ENCODE measurements around the gene DUSP9.

Gene DUSP9

DNA sequence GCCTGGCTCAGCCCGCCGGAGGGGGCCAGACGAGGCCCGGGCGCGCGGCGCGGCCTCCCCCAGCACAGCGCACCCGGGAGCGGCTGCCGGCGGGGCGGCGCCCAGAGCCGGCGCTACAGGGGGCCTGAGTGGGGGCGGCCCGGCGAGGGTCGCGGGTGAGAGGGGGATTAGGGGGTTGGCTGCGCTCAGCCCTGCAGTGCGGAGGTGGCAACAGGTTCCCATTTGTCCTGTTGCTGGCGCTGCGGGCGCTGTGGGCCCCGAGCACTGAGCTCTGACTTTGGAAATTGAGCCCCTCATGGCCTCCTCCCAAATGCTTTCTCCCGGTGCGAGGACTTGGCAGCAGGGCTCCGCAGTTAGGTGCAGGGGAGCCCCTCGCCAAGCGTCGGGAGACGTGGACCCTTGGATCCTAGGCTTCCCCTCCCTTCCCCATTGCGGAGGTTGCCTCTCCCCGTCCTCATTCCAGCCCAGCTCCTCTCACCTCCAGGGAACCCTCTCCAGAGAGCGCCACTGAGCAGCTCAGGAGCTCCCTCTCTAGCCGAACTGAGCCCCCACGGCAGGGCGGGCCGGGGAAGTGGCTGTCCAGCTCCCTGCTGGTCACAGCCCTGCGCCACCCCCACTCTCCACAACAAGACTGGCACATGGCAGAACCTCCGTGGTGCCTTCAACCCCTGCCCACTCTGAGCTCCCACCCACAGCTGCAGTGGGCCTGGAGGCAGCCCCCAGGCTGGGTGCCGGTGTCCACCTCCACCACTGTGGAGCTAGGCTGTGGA, 2.5 kb upstream of the DUSP9 start (continued):
- TF ChIP-seq ZNF518A (tag by site-specific recombination; conservative IDR thresholded peaks at IDR 0.05; ENCODE audit: low read depth) (no peak), SP2 (tag by site-specific recombination; IDR thresholded peaks at IDR 0.05) (no peak), ZNF266 (tag by site-specific recombination; IDR thresholded peaks at IDR 0.05; ENCODE audit: low read depth) (no peak), HOXC10 (CRISPR knock-in tag; IDR thresholded peaks at IDR 0.05) (no peak), ZSCAN18 (tag by site-specific recombination; IDR thresholded peaks at IDR 0.05) (no peak), IKZF3 (tag by site-specific recombination; IDR thresholded peaks at IDR 0.05) (no peak), ZFP69B (tag by site-specific recombination; IDR thresholded peaks at IDR 0.05) (peak; percentile 71; the same call in 1 of the 2 replicates), ZNF623 (tag by site-specific recombination; IDR thresholded peaks at IDR 0.05) (no peak), ZNF510 (tag by site-specific recombination; IDR thresholded peaks at IDR 0.05; ENCODE audit: insufficient replicate concordance) (no peak), ZSCAN23 (tag by site-specific recombination; IDR thresholded peaks at IDR 0.05) (no peak), ZNF664 (tag by site-specific recombination; IDR thresholded peaks at IDR 0.05) (no peak), ZNF335 (tag by site-specific recombination; conservative IDR thresholded peaks at IDR 0.05) (no peak; the same call in 1 of the 2 replicates), ZNF416 (tag by site-specific recombination; IDR thresholded peaks at IDR 0.05) (no peak), TCF7L2 (IDR thresholded peaks at IDR 0.05; ENCODE audit: borderline replicate concordance, low read depth, low read length) (no peak), KLF8 (tag by site-specific recombination; IDR thresholded peaks at IDR 0.05) (no peak), ZIC2 (tag by site-specific recombination; IDR thresholded peaks at IDR 0.05) (0 out of 2 replicates have a peak, but pooled peaks have one; percentile 36), ZNF391 (tag by site-specific recombination; IDR thresholded peaks at IDR 0.05; ENCODE audit: borderline replicate concordance, low read depth) (no peak), ZNF366 (tag by site-specific recombination; conservative IDR thresholded peaks at IDR 0.05) (no peak), ZNF23 (tag by site-specific recombination; IDR thresholded peaks at IDR 0.05; ENCODE audit: borderline replicate concordance) (no peak), OSR2 (tag by site-specific recombination; IDR thresholded peaks at IDR 0.05) (no peak)
- TF ChIP-seq, protein P1, sequence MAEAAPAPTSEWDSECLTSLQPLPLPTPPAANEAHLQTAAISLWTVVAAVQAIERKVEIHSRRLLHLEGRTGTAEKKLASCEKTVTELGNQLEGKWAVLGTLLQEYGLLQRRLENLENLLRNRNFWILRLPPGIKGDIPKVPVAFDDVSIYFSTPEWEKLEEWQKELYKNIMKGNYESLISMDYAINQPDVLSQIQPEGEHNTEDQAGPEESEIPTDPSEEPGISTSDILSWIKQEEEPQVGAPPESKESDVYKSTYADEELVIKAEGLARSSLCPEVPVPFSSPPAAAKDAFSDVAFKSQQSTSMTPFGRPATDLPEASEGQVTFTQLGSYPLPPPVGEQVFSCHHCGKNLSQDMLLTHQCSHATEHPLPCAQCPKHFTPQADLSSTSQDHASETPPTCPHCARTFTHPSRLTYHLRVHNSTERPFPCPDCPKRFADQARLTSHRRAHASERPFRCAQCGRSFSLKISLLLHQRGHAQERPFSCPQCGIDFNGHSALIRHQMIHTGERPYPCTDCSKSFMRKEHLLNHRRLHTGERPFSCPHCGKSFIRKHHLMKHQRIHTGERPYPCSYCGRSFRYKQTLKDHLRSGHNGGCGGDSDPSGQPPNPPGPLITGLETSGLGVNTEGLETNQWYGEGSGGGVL (tag by site-specific recombination; IDR thresholded peaks at IDR 0.05), result peak; percentile 54; the same call in 1 of the 2 replicates
- TF ChIP-seq, protein P2, sequence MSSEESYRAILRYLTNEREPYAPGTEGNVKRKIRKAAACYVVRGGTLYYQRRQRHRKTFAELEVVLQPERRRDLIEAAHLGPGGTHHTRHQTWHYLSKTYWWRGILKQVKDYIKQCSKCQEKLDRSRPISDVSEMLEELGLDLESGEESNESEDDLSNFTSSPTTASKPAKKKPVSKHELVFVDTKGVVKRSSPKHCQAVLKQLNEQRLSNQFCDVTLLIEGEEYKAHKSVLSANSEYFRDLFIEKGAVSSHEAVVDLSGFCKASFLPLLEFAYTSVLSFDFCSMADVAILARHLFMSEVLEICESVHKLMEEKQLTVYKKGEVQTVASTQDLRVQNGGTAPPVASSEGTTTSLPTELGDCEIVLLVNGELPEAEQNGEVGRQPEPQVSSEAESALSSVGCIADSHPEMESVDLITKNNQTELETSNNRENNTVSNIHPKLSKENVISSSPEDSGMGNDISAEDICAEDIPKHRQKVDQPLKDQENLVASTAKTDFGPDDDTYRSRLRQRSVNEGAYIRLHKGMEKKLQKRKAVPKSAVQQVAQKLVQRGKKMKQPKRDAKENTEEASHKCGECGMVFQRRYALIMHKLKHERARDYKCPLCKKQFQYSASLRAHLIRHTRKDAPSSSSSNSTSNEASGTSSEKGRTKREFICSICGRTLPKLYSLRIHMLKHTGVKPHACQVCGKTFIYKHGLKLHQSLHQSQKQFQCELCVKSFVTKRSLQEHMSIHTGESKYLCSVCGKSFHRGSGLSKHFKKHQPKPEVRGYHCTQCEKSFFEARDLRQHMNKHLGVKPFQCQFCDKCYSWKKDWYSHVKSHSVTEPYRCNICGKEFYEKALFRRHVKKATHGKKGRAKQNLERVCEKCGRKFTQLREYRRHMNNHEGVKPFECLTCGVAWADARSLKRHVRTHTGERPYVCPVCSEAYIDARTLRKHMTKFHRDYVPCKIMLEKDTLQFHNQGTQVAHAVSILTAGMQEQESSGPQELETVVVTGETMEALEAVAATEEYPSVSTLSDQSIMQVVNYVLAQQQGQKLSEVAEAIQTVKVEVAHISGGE (tag by site-specific recombination; conservative IDR thresholded peaks at IDR 0.05; ENCODE audit: low read depth), result no peak

All from HEK293 (cell line).